Suprapubic skin (tissue), 4 donors: Measurements from ENCODE around the gene COL5A2.

Experiments
- EP300 ChIP-seq: sonication (generic); formaldehyde crosslinking; IDR thresholded peaks from one replicate; pipeline ENCODE4 v1.6.1; 2017; ENCODE audit warnings: antibody characterized with exemption
- POLR2A ChIP-seq, 2 donors: fragments of 450-650 bp; IDR thresholded peaks; one replicate each; pipeline ENCODE4 v1.6.1; 2017; ENCODE audit warnings: antibody characterized with exemption in 2 of 2, mild to moderate bottlenecking in 2 of 2, moderate library complexity in 2 of 2
- POLR2AphosphoS5 ChIP-seq, 3 donors: sonication (generic); formaldehyde crosslinking; IDR thresholded peaks; one replicate each; pipeline ENCODE4 v1.6.1; 2017; ENCODE audit warnings: antibody characterized with exemption in 3 of 3
- TF ChIP-seq, protein P1 (sequence below), 2 donors: fragments of 200-600 bp in 1 of 2; fragments of 450-650 bp in 1 of 2; sonication (generic) in 1 of 2; IDR thresholded peaks; one replicate each; pipeline ENCODE4 v1.5.1; 2016 to 2019; ENCODE audit warnings: antibody characterized with exemption in 2 of 2, mild to moderate bottlenecking in 1 of 2, moderate library complexity in 1 of 2

DNA sequence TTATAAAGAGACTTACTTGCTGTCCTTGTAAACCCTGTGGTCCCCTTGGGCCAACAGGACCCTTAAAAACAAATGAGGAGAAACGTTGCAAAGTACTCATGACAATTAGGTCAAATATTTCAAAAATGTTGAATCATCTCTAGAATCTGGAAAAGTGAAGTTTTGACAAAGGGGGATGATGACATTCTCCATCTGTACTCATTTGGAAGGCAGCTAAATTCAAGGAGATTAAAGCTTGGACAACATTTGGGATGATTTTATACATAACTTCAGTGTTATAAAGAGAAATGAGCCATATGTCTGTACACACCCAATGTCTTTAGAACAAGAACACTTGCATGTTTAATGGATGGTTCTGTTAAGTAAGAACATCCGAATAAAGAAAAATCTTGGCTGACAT, 92.9 kb downstream of the COL5A2 start:
- TF ChIP-seq POLR2A (IDR thresholded peaks at IDR 0.05): no peak
- TF ChIP-seq, protein P1, sequence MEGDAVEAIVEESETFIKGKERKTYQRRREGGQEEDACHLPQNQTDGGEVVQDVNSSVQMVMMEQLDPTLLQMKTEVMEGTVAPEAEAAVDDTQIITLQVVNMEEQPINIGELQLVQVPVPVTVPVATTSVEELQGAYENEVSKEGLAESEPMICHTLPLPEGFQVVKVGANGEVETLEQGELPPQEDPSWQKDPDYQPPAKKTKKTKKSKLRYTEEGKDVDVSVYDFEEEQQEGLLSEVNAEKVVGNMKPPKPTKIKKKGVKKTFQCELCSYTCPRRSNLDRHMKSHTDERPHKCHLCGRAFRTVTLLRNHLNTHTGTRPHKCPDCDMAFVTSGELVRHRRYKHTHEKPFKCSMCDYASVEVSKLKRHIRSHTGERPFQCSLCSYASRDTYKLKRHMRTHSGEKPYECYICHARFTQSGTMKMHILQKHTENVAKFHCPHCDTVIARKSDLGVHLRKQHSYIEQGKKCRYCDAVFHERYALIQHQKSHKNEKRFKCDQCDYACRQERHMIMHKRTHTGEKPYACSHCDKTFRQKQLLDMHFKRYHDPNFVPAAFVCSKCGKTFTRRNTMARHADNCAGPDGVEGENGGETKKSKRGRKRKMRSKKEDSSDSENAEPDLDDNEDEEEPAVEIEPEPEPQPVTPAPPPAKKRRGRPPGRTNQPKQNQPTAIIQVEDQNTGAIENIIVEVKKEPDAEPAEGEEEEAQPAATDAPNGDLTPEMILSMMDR (IDR thresholded peaks at IDR 0.05): no peak
- no peak for TF ChIP-seq POLR2AphosphoS5 (IDR thresholded peaks at IDR 0.05)
- no peak for TF ChIP-seq EP300
